Loucy (cell line): ENCODE data around the gene CBX7.

Source experiments
- EZH2phosphoT487 ChIP-seq: fragments of 200-600 bp; IDR thresholded peaks from 2 replicates; pipeline ENCODE4 v1.6.1; 2018; ENCODE audit warnings: antibody characterized with exemption, mild to moderate bottlenecking, moderate library complexity, borderline replicate concordance
- TF ChIP-seq, protein P1 (sequence below): fragments of 200-600 bp; sonication (generic); conservative IDR thresholded peaks from 2 replicates; pipeline ENCODE4 v1.5.1; 2014; ENCODE audit warnings: mild to moderate bottlenecking, antibody characterized with exemption, low read length

DNA sequence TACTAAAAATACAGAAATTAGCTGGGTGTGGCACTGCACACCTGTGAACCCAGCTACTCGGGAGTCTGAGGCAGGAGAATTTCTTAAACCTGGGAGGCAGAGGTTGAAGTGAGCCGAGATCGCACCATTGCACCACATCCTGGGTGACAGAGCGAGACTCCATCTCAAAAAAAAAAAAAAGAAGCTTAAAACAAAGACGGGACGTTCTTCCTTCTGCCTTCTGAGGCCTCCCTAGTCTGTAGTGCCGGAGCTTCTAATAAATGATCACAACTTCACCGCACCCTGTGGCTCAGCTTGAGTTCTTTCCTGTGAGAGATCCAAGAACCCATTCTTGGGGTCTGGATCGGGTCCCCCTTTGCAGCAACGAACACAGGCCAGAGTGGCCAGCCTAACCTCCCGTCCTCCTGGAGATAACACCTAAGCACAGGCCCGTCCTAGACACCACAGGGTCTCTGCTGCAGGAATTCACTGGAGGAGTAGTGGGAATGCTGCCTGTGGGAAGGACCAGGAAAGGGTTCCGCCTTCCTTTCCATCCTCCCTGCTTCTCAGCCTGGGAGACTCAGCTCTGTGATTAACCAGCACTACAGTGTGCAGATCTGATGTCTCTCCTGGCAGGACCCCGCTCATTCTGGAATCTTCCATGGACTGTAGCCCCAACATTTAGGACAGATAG lies 57.6 kb downstream of the CBX7 start:
- TF ChIP-seq, protein P1, sequence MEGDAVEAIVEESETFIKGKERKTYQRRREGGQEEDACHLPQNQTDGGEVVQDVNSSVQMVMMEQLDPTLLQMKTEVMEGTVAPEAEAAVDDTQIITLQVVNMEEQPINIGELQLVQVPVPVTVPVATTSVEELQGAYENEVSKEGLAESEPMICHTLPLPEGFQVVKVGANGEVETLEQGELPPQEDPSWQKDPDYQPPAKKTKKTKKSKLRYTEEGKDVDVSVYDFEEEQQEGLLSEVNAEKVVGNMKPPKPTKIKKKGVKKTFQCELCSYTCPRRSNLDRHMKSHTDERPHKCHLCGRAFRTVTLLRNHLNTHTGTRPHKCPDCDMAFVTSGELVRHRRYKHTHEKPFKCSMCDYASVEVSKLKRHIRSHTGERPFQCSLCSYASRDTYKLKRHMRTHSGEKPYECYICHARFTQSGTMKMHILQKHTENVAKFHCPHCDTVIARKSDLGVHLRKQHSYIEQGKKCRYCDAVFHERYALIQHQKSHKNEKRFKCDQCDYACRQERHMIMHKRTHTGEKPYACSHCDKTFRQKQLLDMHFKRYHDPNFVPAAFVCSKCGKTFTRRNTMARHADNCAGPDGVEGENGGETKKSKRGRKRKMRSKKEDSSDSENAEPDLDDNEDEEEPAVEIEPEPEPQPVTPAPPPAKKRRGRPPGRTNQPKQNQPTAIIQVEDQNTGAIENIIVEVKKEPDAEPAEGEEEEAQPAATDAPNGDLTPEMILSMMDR = no peak
- TF ChIP-seq EZH2phosphoT487 = no peak
